ENCODE data around the gene SNX18. TPM values are rescaled to one million over a fixed set of nuclear protein-coding genes. Genes with fewer than 3 reads are reported as not detected.
"Not testable (repeated sequence)": the region's sequence is repeated elsewhere in the genome, so short reads cannot be mapped to it uniquely, and the experiment has no call there.

Gene SNX18, protein sequence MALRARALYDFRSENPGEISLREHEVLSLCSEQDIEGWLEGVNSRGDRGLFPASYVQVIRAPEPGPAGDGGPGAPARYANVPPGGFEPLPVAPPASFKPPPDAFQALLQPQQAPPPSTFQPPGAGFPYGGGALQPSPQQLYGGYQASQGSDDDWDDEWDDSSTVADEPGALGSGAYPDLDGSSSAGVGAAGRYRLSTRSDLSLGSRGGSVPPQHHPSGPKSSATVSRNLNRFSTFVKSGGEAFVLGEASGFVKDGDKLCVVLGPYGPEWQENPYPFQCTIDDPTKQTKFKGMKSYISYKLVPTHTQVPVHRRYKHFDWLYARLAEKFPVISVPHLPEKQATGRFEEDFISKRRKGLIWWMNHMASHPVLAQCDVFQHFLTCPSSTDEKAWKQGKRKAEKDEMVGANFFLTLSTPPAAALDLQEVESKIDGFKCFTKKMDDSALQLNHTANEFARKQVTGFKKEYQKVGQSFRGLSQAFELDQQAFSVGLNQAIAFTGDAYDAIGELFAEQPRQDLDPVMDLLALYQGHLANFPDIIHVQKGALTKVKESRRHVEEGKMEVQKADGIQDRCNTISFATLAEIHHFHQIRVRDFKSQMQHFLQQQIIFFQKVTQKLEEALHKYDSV
- total RNA-seq (2014; rRNA removed), result 32.8 and 36.8 TPM in 2 replicates
- 12.0 TPM for polyA plus RNA-seq (2012)

DNA sequence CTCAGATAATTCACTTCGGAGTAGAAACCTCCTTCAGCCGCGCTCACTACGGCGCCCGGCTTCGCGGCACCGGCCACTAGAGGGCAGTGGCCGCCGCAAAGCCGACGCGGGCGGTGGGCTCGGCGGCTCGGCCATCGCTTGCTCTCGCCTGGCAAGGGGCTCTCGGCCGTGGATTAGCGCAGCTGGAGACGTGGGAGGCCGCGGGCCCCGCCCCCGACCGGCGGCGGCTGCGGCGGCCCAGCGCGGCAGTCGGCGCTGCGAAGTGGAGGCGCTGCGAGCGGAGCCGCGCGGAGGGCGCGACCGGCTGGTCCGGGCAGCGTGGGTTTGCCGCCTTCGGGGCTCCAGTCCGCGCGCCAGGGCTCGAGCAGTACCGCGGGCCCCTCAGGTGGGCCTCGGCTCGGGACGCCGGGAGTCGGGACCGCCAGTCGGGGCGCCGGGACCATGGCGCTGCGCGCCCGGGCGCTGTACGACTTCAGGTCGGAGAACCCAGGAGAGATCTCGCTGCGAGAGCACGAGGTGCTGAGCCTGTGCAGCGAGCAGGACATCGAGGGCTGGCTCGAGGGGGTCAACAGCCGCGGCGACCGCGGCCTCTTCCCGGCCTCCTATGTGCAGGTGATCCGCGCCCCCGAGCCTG lies at the start of gene SNX18:
TSS of gene SNX18 (plus strand) at position 248 of the 634 bp plus-strand sequence. CDS start at position 442, 194 bp downstream.
- DNase-seq (ENCODE audit: low read depth), result peak; percentile 87

DNA sequence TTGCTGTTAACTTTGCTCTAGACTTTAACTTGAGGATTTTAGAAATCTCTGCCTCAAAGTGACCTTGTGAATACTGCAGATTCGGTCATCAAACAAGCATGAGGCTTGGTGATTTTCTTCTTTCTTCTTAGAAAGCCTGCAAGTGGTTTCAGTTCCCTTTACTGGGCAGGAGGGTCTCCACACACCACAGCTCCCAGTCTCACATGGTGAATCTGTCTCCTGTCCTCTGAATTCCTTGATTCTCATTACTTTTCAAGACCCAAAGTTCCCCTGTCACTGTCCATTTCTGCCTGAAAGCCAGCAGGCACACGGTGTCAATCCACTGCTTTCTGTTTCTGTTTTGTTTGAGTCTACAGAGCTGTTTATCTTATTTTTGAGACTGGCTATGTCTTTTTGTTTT lies 47.9 kb upstream of the SNX18 start:
- peak; percentile 38 for DNase-seq (ENCODE audit: low read depth)

DNA sequence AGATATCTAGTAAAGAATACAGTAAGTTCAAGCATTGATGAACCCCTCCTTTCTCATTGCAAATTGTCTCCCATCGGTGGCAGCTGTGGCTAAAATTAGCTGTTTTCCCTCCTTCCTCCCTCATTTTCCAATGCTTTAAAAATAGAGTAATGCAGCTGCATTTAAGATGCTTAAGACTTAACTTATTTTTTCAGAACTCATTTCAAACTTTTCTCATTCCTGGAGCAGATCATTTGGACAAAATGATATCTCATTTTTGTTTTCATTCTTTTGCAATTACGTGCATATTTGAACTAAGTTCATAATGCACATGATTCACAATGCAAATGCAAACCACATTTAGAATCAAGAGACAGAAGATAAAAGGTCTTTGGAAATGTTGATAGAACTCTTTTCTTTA lies 47.4 kb upstream of the SNX18 start:
- DNase-seq (ENCODE audit: low read depth), result peak; percentile 30

DNA sequence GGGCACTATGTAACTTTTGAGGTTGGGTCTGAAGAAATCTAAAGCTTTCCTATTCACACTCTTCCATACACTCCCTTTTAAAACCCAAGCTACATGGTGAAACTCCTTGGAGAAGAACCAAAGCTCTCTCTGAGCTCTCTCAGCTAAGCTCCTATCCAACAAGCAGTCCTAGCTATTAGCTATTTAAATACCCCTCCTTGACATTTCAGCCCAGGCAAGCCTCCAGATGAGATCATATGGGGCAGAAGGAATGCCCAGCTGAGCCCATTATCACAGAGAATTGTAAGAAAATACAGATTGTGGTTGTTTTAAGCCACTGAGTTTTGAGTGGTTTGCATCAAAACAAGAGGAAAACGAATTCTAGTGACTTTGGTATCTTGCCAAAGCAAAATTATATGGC lies 46.9 kb upstream of the SNX18 start:
- peak; percentile 76 for DNase-seq (ENCODE audit: low read depth)

DNA sequence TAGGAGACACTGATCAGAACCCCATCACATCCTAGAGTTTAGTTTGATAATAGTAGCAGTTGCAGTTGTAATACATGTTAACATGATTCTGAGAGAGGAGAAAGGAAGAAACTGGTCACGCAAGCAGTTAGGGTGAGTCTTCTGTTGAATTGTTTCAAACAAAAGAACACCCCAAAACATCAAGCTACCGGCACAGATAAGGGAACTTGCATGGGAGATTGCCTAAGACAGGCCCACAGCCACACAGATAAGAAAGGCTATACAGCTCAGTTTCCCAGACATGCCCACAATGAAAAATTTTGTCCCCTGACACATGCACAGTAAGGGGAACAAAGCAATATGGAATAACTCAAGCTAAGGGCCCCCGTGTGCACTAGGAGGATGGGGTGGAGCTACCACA lies 46.2 kb upstream of the SNX18 start:
- DNase-seq (ENCODE audit: low read depth), result no peak

DNA sequence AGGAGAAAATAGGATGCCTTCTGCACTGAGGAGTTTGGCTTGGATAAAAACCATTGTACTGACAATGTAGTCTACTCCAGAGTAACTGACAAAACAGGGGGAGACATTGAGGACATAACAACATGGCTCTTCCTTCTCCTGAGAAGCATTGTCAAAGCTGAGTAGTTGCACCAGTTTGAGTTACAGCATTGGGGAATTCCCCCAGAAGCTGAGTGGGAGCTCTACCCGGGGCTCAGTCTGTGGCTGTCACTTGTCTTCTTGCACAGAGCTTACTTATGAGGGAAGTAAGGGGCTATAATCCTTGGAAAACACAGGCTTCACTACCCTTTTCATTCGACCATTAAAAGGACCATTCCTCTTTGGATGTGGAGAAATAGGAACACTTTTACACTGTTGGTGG lies 40.9 kb upstream of the SNX18 start:
- no peak for DNase-seq (ENCODE audit: low read depth)

DNA sequence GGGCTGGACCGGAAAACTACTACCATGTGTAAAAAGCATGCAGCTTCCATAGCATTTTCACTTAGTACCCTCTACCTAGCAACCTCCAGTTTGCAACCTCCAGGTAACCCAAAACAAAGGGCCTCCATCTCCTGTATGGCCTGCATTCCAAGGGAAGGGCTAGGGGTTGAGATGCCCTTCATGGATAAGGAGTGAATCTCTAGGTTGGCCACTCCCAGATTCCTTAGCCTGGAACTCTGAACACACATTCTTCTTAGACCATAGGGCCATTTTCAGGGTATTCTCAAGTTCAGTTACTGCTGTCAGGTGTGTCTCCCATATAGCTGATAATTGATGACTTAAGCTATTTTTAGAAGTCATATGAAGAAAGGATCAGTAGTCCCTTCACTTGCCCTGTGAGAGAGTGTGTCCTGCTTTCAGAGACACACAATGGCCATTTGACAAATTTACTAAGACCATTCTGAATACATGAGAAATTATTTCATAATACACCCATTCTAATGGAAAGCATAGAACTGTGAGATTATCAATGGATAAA lies 39.5 kb upstream of the SNX18 start:
- DNase-seq (ENCODE audit: low read depth), result no peak

DNA sequence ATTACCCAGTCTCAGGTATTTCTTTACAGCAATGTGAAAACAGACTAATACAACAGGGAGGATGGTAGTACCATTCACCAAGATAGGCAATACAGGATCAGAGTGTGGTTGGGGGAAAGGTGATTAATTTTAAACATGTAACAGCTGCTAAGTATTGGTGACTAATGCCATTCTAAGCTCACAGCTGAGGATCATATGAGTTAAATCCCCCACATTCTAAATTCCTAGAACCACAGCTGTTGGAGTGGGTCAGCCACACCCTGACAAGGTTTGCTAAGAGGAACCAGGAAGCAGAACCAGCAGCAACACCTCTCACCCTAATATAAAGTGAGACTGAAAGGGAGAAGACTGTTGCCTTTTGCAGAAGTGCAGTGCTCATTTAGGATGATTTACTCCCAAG lies 37.3 kb upstream of the SNX18 start:
- peak; percentile 97 for DNase-seq (ENCODE audit: low read depth)

DNA sequence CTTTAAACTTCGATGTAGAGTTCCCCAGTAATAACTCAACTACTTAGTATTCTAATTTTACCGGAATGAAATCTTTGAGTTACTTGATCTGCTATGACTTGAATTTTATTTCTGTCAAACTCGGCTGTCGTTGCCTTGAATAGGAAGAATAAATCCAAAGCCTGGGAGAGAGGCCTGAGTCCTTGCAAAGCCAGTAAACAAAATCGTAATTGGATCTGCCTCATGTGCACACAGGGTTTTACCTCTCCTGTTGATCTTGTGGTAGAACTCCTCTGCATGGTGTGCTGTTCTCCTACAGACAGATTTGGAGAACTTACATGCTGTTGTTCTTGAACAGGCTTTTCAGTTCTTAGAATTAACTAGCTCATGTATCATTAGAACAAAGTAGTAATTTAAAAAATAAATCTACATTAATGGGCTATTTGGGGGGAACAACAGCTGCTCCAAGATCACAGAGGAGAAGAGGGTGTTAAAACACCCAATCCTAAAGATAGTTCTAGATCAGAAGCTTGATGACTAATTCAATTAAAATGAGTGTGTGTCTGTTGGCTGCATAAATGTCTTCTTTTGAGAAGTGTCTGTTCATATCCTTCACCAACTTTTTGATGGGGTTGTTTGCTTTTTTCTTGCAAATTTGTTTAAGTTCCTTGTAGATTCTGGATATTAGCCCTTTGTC lies 33.2 kb upstream of the SNX18 start:
- peak; percentile 73 for DNase-seq (ENCODE audit: low read depth)

DNA sequence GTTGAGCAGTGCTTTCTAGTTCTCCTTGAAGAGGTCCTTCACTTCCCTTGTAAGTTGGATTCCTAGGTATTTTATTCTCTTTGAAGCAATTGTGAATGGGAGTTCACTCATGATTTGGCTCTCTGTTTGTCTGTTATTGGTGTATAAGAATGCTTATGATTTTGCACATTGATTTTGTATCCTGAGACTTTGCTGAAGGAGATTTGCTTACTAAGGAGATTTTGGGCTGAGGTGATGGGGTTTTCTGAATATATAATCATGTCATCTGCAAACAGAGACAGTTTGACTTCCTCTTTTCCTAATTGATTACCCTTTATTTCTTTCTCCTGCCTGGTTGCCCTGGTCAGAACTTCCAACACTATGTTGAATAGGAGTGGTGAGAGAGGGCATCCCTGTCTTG lies 31.9 kb upstream of the SNX18 start:
- not testable (repeated sequence) for DNase-seq (ENCODE audit: low read depth)

DNA sequence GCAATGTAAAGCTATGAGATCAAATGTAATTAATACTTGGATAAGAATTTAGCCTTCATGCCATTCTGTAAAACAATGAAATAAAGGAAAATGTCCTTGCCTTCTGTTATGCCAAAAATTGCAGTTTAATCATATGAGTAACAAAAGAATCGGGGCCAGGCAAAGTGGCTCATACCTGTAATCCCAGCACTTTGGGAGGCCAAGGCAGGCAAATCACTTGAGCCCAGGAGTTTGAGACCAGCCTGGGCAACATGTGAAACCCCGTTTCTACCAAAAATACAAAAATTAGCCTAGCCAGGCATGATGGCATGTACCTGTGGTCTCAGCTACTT lies 27.9 kb upstream of the SNX18 start:
- not testable (repeated sequence) for DNase-seq (ENCODE audit: low read depth)

DNA sequence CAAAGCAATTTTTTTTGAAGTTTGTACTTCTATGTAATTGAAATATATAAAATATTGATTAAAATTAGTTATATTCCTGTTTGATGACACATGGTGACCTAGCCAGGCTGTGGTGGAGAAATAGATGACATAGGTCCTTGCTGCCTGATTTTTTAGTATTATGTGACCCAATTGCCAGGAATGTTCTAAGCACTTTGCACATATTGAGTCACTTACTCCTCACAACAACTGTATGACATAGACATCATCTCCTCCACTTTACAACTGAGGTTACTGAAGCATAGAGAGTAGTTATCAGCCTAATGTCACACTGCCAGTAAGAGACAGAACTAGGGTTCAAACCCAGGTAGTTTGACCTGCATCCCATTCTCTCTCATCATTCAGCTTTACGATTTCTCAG lies 26.2 kb upstream of the SNX18 start:
- DNase-seq (ENCODE audit: low read depth), result no peak

DNA sequence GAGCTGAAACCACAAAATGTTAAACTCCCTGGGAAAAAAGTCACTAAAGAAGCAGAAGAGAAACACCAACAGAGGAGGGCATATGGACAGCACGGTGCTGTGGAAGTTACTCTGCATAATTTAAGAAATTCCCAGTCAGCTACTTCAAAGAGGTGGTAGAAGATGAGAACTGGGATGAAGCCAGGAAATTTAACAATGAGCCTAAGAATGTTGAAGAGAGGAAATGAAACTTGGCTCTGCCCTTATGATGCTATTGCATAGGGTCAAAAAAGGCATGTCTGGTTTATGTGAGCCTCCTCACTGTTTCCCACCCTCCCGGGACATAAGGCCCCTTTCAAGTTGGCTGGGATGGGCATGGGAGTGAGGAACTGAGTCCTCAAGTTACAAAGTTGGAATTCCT lies 25.4 kb upstream of the SNX18 start:
- DNase-seq (ENCODE audit: low read depth), result no peak

DNA sequence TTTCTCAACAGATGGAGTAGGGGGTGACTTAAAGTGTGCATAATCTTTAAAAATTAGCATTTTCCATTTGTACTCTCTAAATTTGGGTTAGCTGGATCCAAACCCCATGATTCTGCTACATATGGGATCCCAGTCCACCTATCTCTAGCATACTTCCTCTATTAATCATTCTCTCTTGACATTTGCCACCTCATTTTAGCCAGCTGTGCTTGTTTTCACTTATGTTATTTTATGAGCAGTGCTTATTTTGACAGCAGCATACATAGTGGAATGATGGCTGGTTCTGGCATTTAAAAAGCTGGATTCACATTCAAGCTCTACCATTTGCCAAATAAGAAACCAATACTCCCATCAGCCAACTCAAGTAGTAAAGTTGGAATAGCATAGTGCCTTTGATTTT lies 22.5 kb upstream of the SNX18 start:
- peak; percentile 44 for DNase-seq (ENCODE audit: low read depth)

DNA sequence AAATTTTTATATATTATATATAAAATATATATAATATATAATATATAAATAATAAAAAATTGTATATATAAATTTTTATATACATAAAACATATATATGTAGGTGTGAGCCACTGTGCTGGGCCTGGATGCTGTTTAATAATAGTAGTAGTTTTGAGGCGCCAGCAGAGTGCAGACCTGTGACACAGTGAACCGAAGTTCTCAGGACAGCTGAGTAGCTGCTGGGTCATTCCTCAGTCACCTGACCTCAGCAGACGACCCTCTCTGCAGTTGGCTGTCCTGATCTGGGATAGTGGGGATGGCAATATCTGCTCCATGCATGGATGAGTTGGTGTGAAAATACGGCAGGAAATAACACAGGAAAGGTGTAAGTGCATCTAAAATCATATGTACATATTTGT lies 3.3 kb upstream of the SNX18 start:
- DNase-seq (ENCODE audit: low read depth), result peak; percentile 29

DNA sequence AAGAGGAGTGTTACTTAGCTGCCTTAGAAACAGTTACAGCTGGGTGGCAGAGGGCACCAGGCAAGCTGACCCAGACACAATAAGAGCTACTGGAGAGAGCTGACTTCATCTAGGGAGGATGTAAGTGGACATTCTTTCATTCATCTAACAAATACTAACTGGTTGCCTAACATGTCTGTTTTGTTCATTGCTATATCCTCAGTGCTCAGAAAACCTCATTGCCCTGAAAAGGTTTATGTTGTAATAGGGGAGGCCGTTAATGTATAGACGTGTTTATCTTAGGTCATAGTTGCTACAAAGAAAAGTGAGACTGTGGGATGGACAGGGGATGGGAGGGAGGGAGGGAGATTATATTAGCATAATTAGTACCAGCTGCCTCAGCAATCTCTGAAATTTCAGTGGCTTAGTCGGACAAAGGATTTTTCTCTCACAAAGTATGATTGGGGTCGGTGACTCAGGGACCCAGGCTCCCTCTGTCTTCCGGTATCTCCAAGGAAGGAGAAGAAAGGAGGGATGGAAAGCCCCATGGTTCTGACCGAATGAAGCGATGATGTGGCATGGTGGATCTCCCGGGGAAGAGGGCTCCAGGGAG lies 2.6 kb upstream of the SNX18 start:
- peak; percentile 37 for DNase-seq (ENCODE audit: low read depth)

DNA sequence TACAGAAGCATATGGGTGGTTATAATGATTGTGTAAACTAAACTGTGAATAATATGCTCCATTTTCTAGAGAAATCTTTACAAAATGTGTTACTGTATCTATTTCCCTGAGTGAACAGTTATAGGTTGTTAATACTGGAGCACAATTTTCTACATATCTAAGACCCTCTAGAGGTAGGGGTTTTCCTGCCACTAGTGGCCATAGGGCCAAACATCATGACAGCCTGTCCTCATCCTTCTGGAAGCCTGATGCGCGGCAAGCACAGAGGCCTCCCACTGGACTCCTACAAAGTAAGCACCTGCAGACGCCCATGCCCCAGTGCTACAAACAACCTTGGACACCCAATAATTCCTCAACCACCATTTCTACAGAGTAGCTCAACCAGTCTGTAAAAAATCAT lies 1.9 kb upstream of the SNX18 start:
- no peak for DNase-seq (ENCODE audit: low read depth)

DNA sequence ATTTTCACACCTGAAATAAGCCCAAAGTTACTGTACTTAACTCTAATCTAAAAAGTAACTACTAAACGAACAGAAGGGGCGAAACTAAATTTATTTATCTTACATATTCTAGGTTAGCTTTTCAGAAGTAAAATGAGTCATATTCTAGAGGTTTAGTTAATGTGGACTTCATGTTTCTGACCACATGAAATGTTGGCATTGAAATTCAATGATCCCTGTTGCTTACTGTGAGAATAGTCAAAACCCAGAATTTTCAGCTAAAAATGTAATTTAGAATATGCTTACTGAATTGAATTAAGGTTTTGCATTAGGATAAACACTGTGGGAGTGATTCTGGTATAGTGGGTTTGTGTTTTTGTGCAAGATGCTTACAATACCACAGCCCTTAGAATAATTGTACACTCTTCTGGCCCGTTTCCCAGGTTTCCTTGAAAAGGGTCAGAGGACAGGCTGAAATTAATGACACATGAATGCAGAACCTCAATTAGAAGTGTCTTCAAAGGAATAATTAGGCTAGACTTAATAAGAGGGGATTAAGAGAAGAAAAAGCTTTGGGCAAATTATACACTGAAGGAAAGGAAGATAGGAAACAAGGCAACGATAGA lies 1.4 kb upstream of the SNX18 start:
- no peak for DNase-seq (ENCODE audit: low read depth)

DNA sequence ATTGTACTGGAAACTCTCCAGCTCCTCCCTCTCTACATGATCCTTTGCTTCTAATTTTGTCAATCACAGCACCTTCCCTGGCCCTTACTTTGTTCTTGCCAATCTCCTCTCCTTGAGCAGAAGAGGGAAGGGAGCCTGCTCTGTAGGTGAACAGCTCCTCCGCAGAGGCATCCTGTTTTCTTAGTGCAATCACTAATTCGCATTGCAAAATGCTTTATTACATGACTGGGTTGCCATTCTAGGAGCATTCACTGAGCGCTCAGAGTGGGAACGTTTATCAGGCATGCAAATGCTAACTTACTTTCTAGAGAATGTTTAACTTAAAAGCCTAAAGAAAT lies 416 bp upstream of the SNX18 start:
- no peak for DNase-seq (ENCODE audit: low read depth)

DNA sequence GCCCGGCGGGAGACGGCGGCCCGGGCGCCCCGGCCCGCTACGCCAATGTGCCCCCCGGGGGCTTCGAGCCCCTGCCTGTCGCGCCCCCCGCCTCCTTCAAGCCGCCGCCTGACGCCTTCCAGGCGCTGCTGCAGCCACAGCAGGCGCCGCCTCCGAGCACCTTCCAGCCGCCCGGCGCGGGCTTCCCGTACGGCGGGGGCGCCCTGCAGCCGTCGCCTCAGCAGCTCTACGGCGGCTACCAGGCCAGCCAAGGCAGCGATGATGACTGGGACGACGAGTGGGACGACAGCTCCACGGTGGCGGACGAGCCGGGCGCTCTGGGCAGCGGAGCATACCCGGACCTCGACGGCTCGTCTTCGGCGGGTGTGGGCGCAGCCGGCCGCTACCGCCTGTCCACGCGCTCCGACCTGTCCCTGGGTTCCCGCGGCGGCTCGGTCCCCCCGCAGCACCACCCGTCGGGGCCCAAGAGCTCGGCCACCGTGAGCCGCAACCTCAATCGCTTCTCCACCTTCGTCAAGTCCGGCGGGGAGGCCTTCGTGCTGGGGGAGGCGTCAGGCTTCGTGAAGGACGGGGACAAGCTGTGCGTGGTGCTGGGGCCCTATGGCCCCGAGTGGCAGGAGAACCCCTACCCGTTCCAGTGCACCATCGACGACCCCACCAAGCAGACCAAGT lies 723 bp downstream of the SNX18 start:
- no peak for DNase-seq (ENCODE audit: low read depth)

All from LHCN-M2 (cell line).